Activated CD8-positive, alpha-beta T cell treated with anti-CD3 and anti-CD28 coated beads for 36 hours (primary cell): ENCODE results near the gene SRGAP2C. TPM values are rescaled to one million over a fixed set of nuclear protein-coding genes. Genes with fewer than 3 reads are reported as not detected.

Experiments
- ATAC-seq: fragments of 200-7000 bp; cut with Tn5 transposase; one replicate; pipeline ENCODE4 v1.10.0; 2021; ENCODE audit warnings: mild to moderate bottlenecking, moderate library complexity
- CTCF ChIA-PET: fragments of 350-600 bp; sonication (Branson Sonifier 250); formaldehyde crosslinking; loops from one replicate; lab custom pipeline; 2021; ENCODE audit warnings: antibody characterized with exemption; lab: Charles Lee
- POLR2A ChIA-PET: fragments of 350-600 bp; sonication (Branson Sonifier 250); formaldehyde crosslinking; loops from one replicate; lab custom pipeline; 2021; ENCODE audit warnings: antibody characterized with exemption; lab: Charles Lee
- DNase-seq: peaks from one replicate; pipeline ENCODE4 v3.0.0-alpha.2; 2020
- H3K27ac Mint-ChIP-seq: one replicate; pipeline ENCODE4 v1.8.0; 2021; ENCODE audit warnings: mild to moderate bottlenecking, mixed read lengths
- H3K27me3 Mint-ChIP-seq: one replicate; pipeline ENCODE4 v1.8.0; 2021; ENCODE audit warnings: mixed read lengths
- H3K36me3 Mint-ChIP-seq: one replicate; pipeline ENCODE4 v1.8.0; 2021; ENCODE audit warnings: low read depth, mixed read lengths
- H3K4me1 Mint-ChIP-seq: one replicate; pipeline ENCODE4 v1.8.0; 2021; ENCODE audit warnings: low read depth, mixed read lengths
- H3K4me3 Mint-ChIP-seq: one replicate; pipeline ENCODE4 v1.8.0; 2021; ENCODE audit warnings: mild to moderate bottlenecking, moderate library complexity, mixed read lengths
- H3K9me3 Mint-ChIP-seq: one replicate; pipeline ENCODE4 v1.8.0; 2021; ENCODE audit warnings: mixed read lengths
- CTCF ChIP-seq: fragments of 200-600 bp; IDR thresholded peaks from one replicate; pipeline ENCODE4 v1.8.0; 2022; ENCODE audit warnings: antibody characterized with exemption, mild to moderate bottlenecking
- intact Hi-C: fragments of 100-400 bp; cut with micrococcal nuclease; formaldehyde crosslinking; loops from one replicate; pipeline ENCODE4 v1.10.0; 2022
- total RNA-seq, 2 experiments: library from RNA; stranded (reverse); gene quantifications; one replicate each; pipeline ENCODE4 v1.2.3, GENCODE V29; 2021

The SRGAP2C gene
- total RNA-seq, 2 experiments from 2014 or later: 15.3 to 17.9 TPM

- Mint-ChIP-seq H3K36me3 (no peaks in the 10 kb centered on the region), H3K27me3 (no peaks in the 10 kb centered on the region), H3K4me1 (peaks cover 5% of the 10 kb centered on the region), H3K4me3 (no peak overlapping the region), H3K27ac (no peak overlapping the region), H3K9me3 (peaks cover 5% of the 10 kb centered on the region)
- ChIA-PET CTCF (no interaction called here), POLR2A (no interaction called here)
- ATAC-seq (no peak), DNase-seq (no peak)
- TF ChIP-seq CTCF: no peak
- intact Hi-C loops: no loop called here
These were observed 256.2 kb downstream of the SRGAP2C start for GRCh38 chr1:121440993-121441392.

Other genes with a start within 250 kb of the SRGAP2C start
- 10 to 100 TPM; 28.6 to 32.1 TPM for gene FAM72B, start 635 bp upstream of the SRGAP2C start, total RNA-seq